ENCODE results near the gene DRG1.
"Not testable (repeated sequence)": the region's sequence is repeated elsewhere in the genome, so short reads cannot be mapped to it uniquely, and the experiment has no call there.

Gene DRG1

DNA sequence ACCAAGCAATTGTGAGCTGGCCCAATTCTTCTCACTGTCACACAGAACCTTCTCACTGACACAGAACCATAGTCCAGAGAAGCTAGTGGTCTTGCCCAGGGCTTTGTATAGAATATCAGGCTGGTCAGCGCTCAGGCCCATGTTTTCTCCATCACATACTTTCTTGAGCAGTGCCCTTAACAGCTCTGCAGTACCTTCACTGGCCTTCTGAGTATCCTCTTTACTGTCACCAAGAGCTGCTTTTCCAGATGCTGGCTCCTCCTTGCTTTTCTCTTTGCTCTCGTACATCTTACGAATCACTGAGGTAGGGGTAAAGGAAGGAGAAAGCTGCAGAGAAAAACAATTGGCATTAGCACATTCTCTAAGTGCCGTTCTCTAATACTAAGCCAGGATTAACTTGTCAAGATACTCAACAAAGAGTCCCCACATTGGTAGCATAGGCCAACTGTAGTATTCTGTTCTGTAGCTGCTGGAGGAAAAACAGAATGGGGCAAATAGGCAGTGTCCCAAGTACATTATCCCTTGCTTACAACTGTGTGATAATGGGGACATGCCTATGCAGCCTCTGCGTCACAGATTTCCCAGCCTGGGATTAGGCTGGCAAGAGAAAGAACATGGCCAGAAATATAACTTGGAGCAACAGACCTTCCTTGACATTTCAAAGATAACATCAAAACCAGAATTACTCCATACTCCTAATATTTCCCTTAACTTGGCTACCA lies 43.5 kb downstream of the DRG1 start:
- no peak for DNase-seq

DNA sequence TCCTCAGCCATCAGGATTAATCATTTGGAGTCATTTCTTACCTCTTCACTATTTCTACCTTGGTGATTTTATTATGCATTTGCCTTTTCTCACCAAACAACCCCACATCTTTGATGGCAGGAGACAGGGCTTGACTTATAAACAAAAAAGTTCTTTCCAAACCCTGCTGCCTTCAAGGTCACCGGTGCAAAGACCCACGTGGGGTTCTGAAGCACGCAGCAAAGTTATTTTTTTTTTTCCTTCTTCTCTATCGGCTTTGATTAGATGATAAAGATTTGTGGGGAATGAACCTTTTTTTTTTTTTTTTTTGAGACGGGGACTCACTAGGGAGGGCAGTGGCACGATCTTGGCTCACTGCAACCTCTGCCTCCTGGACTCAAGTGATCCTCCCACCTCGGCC lies 44.1 kb downstream of the DRG1 start:
- DNase-seq = no peak

DNA sequence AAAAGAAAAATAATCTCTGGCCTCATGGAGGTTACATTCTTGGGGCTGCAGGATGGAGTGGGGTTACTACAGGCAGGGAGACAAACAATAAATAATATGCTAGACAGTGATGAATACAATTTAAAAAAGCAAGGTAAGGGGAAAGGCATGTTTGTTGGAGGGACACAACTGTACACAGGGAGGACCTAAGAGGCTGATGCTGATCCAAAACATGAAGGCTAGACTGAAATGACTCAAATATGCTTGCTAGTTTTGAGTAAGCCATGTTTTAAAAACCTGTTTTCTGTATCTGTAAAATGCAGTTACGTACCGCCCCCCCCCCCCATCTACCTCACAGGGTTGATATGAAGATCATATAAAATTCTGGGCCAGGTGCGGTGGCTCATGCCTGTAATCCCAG lies 46.2 kb downstream of the DRG1 start:
- no peak for DNase-seq

DNA sequence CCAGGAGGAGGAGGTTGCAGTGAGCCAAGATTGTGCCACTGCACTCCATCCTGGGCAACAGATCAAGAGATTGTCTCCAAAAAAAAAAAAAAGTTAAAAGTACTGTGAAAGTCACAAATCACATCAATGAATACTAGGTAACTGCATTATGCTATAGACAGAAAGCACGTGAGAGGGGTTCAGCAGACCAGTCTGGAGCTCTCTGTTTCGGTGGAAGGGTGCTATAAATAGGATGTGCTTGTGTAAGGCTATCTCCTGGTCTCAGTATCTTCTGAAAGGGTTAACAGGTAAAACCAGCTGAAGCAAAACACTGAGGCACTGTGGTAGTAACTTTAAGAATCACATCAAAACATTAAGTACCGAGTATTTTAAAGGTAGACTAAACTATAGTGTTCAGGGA lies 46.8 kb downstream of the DRG1 start:
- DNase-seq = no peak

DNA sequence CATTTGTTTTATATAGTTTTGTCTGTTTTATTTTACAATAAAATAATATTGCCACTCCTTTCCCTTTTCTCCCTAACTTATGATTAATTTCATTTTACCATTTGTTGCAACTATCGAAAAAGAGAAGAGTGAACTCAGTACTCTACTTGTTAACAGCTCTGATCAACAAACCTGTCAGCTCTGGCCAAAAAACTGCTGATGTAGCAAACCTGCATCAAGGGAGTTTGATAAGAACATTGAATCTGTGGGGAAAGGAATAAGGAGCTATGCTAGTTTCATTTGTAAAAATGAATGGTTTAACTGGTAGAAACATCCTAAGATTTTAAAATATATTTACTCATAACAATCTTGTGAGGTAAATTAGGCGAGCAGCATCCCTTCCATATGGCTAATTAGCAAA lies 47.4 kb downstream of the DRG1 start:
- no peak for DNase-seq

DNA sequence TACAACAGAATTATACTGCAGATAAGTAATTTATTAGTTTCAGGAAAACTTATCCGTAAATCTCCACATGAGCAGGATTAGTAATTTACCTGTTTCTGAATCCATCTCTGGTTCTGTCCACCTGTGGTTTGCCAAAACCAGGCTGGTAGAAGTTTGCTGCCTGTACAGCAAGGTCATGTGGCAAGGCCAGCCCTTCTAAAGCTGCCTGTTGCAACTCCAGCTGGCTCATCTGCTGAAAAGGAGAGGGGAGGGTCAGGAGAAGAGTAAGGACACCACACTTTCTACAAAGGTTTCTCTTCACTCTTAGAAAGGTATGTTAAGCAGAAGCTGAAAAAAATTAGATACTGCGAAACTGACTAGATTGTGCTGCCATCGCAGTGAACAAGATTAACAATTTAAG lies 47.9 kb downstream of the DRG1 start:
- DNase-seq = no peak

DNA sequence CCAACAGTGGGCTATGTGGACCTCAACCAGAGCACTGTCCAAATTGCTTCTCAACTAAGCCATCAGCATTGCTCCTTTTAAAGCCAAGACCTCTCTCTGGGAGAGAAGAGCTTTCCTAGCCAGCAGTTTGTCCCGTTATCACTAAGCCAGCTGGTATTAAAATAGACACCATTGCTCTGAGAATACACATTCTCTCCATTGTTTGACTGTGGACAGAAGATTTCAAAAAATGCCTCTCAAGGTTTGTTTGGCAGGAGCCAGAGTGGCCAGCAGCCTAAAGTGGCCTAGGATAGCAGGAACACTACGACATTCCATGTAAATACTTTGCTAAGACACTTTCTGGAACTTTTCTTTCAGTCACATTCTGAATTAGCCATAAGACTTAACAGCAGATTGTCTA lies 49.0 kb downstream of the DRG1 start:
- no peak for DNase-seq

DNA sequence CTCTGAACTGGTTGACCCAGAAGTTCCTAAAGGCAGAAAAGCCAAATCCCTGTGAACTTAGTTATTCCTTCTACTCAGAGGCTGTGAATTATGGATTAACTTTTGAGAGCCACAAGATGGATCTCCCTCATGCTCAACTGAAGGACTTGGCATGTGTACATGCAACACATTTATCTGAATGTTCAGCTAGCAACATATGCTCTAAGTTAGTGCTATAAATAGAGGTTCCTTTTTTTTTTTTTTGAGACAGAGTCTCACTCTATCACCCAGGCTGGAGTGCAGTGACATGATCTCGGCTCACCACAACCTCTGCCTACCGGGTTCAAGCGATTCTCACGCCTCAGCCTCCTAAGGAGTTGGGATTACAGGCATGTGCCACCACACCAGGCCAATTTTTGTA lies 50.1 kb downstream of the DRG1 start:
- no peak for DNase-seq

DNA sequence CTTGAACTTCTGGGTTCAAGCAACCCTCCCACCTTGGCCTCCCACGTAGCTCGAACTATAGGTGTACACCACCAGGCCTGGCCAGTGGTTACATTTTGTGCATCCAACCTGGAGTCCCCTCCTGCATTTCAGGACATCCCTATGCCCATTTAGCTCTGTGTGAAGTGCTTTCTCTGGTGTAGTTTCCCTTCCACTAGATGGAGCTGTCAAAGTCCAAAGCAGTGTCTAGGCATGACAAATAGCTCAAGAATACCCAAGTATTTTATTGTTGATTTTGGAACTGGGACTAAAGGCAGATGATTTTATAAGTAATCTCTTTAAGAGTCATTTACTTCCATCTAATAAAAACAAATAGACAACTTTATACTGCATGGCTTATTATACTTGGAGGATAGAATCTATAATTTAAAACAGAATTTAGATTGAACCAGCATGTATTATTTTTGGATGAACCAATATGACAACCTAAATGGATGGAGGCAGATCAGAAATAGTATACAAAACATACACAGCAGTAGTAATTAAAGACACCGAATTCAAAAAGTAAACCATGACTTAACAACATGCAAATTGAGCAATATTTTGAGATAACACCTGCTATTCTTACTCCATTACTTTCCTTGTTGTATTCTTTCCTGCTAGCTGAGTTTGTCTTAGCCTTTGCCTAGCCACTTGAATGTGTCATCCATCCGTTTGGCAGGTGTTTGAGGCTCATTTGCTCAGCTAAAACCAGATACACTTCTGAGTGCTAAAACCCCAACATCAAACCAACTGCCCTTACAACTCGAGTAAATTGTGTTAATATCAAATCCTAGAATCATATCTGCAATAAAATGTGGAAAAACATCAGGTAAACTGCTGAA lies 52.5 kb downstream of the DRG1 start:
- DNase-seq = no peak

DNA sequence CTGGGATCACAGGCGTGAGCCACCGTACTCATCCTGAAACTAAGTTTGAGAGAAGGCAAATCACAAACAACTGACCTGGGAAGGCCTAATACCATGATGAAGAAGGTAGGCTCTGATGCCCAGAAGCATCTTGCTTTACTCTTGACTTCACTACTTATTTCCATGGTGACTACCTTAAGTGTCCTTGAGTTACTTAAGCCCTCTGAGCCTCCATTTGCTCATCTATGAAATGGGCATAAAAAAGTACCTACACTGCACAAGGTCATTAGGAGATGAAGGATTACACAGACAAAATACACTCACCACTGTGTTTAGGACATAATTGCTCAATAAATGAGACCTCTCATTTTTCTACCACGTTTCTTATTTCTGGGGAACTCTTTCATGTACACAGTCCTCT lies 62.3 kb downstream of the DRG1 start:
- DNase-seq = no peak

DNA sequence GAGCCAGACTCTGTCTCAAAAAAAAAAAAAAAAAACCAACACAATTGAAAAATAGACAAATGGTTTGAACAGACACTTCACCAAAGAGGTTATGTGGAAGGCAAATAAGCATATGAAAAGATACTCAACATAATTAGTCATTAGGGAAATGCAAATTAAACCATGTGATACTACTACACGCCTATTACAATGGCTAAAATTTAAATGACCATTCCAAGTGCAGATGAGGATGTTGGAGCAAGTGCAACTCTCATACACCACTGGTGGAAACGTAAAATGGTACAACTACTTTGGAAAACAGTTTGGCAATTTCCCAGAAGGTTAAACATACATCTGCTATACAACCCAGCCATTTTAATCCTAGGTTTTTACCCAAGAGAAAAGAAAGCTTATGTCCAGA lies 65.9 kb downstream of the DRG1 start:
- no peak for DNase-seq

DNA sequence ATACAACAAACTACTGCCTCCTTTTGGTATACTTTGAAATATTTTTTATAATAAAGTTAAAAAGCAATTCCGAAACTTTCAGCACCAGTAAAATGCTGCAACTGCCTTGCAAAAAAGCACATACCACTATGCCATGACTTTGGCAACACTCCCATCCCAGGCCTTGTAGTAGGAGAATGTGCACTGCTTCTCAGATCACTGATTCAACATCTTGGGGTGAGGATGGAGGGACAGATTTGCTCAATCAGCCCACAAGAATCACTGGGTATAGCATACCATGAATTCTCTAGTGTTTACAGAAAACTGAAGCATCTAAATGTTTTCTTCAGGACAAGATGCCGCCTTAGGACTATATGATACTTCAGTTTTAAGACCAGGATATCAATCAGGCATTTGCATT lies 75.3 kb downstream of the DRG1 start:
- DNase-seq = no peak

DNA sequence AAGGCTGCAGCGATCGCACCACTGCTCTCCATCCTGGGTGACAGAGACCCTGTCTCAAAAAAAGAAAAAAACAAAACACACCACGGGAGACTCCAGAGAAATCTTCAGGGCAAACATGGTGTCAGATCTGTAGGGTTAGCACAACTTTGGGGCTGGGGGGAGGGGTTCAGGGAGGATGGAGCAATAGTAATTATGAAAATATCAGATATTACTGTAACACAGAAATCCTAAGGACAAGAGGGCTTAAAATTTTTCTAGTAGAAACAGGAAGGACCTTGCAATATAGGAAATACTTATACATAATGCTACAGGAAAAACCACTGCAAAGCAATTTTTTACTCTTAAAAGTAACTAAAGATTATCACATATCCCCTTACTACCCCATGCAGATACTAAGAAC lies 76.4 kb downstream of the DRG1 start:
- DNase-seq = no peak

DNA sequence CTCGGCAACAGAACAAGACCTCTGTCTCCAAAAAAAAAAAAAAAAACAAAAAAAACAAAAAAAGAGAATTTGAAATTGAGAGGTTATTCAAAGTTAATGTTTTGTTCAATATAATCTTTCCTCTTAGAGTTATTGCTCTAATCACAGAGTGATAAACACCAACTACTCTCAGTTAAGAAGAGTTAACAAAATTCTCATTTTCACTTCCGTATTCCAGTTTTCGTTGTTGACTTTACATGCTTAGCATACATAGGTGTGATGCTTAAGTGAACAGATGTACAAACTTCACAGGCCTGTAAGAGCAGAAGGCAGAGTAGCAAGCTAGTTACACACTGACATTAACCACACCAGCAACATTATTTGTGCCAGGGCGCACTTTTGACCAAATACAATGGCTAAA lies 77.9 kb downstream of the DRG1 start:
- DNase-seq = no peak

DNA sequence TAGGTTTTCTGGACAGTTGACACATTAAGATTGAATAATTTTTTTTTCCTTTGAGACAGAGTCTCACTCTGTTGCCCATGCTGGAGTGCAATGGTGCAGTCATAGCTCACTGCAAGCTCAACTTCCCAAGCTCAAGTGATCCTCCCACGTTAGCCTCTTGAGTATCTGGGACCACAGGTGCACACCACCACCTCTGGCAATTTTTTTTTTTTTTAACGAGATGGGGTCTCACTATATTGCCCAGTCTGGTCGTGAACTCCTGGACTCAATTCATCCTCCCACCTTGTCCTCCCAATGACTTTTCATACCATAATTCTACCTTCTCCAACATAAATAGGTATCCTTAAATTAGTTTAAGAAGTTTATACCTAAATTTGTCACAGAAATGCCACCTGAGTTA lies 81.7 kb downstream of the DRG1 start:
- no peak for DNase-seq

DNA sequence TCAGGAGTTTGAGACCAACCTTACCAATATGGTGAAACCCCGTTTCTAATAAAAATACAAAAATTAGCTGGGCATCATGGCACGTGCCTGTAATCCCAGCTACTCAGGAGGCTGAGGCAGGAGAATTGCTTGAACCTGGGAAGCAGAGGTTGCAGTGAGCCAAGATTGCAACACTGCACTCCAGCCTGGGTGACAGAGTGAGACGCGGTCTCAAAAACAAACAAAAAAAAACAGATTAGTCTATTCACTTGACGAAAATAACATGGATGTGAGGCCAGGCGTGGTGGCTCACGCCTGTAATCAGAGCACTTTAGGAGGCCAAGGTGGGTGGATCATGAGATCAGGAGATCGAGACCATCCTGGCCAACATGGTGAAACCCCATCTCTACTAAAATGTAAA lies 83.1 kb downstream of the DRG1 start:
- DNase-seq = not testable (repeated sequence)

Data from activated naive CD4-positive, alpha-beta T cell (primary cell).